HL-60 (cell line): Measurements from ENCODE around the gene PRDM12.

ENCODE experiments used
- CTCF ChIP-seq: IDR thresholded peaks from one replicate; pipeline ENCODE4 v1.5.1; 2011; ENCODE audit warnings: low read length, control low read depth, inconsistent platforms; ENCODE audit not compliant: insufficient read depth
- POLR2AphosphoS5 ChIP-seq: IDR thresholded peaks from 2 replicates; pipeline ENCODE4 v1.6.1; 2012; ENCODE audit warnings: low read depth

GRCh38 chr9:130710822-130711352 is 46.5 kb downstream of the PRDM12 start:
- TF ChIP-seq CTCF (no peak), POLR2AphosphoS5 (no peak)
